Activated naive CD4-positive, alpha-beta T cell treated with anti-CD3 and anti-CD28 coated beads, Interleukin-2, amount 50 U/mL, for 16 hours (primary cell): Measurements from ENCODE around the gene TMPRSS9.
"Not testable (repeated sequence)": the region's sequence is repeated elsewhere in the genome, so short reads cannot be mapped to it uniquely, and the experiment has no call there.

Source experiments
- DNase-seq: peaks from one replicate; pipeline ENCODE4 v3.0.0-alpha.2; 2020

TMPRSS9 gene

GRCh38 chr19:2443116-2443784 lies 83.2 kb downstream of the TMPRSS9 start:
- no peak for DNase-seq

DNA sequence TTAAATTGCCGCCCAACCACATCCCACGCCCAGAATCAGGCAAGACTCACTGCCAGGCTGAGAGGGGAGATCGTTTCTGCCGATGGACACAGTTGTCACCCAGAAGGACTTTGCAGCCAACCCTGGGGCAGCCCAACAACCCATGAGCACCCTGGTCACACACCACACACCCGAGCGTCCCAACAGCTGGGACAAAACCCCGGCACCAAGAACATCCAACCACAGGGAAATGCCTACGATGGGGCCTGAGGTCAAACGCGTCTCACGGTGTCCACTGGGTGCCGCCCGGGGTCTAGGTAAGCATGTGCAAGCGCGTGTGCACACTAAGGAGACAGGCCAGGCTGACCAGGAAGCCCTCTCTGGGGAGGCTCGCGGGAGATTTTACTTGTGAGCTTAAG lies 83.7 kb downstream of the TMPRSS9 start:
- DNase-seq: no peak

GRCh38 chr19:2444251-2445002 lies 84.4 kb downstream of the TMPRSS9 start:
- DNase-seq: no peak

GRCh38 chr19:2446381-2446780 lies 86.3 kb downstream of the TMPRSS9 start:
- DNase-seq: no peak

DNA sequence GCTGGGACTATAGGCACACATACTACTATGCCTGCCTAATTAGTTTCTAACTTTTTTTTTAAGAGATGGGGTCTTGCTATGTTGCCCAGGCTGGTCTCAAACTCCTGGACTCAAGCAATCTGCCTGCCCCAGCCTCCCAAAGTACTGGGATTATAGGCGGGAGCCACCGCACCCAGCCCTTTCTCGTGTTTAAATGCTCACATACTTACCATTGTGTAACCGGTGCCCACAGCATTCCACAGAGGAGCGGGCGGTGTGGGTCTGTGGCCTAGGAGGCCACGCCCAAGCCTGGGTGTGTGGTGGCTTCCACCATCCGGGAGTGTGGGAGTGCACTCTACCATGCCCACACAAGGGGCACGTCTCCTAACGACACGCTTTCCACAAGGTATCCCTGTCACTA lies 89.0 kb downstream of the TMPRSS9 start:
- no peak for DNase-seq

GRCh38 chr19:2451138-2451537 lies 91.1 kb downstream of the TMPRSS9 start:
- no peak for DNase-seq

- DNase-seq: no peak
Observed at GRCh38 chr19:2451741-2452140, 91.7 kb downstream of the TMPRSS9 start.

DNA sequence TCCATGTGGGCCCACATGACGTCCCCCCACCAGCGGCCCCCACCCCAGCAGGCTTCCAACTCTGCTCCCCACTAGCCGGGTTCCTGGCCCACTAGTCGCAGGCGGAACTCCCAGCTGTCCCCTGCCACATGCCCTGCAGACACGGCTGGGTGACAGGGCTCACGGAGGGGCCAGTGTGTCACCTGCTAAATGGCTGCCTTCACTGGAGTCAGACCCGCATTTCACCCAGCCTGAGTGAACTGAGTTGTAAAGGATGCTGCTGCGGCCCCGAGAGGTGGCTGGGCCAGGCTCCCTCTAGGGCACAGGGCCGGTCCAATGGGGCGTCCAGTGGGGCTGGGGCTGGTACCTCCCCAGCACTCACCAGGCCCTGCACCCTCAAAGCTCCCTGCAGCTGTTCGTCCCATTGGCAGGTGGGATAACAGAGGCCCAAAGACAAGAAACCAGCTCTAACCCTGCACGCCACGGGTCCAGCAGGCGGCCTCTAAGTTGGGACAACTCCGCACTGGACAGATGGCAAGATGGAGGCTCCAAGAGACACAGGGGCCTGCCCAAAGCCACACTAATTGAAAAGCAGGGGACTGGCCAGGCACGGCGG lies 93.5 kb downstream of the TMPRSS9 start:
- no peak for DNase-seq

GRCh38 chr19:2454199-2454961 lies 94.3 kb downstream of the TMPRSS9 start:
- DNase-seq: no peak

- DNase-seq: no peak
Observed at GRCh38 chr19:2454962-2455850, 95.1 kb downstream of the TMPRSS9 start.

- peak; percentile 49 for DNase-seq
Observed at GRCh38 chr19:2455851-2456570, 95.9 kb downstream of the TMPRSS9 start.

DNA sequence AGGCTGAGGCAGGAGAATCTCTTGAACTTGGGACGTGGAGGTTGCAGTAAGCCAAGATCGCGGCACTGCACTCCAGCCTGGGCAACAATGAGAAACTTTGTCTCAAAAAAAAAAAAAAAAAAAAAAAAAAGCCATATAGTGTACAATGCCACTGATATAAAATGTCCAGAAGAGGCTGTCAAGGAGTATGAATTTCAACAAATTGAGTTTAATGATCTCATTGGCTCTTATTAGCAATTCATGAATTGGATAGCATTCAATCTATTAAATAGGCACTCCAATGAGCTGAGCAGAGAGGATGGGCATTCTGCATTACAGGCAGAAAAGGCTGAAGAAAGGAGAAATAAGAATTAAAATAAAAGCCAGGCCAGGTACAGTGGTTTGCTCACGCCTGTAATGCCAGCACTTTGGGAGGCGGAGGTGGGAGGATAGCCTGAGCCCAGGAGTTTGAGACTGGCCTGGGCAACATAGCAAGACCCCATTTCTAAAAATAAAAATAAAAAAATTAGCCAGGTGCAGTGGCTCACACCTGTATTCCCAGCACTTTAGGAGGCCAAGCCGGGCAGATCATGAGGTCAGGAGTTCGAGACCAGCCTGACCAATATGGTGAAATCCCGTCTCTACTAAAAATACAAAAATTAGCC lies 97.5 kb downstream of the TMPRSS9 start:
- no peak for DNase-seq

GRCh38 chr19:2458054-2458453 lies 98.0 kb downstream of the TMPRSS9 start:
- DNase-seq: no peak

- DNase-seq: not testable (repeated sequence)
Observed at GRCh38 chr19:2458776-2459175, 98.7 kb downstream of the TMPRSS9 start.

DNA sequence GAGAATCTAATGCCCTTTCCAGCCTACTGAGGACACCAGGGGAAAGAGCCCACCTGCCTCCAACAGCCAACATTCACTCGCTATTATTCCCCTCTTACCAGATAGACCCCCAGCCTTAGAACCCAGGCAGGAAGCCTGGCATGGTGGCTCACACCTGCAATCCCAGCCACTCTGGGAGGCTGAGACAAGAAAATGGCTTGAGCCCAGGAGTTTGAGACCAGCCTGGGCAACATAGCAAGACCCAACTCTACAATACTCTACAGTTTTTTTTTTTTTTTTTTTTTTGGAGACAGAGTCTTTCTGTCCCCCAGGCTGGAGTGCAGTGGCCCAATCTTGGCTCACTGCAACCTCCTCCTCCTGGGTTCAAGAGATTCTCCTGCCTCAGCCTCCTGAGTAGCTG lies 100.2 kb downstream of the TMPRSS9 start:
- no peak for DNase-seq

DNA sequence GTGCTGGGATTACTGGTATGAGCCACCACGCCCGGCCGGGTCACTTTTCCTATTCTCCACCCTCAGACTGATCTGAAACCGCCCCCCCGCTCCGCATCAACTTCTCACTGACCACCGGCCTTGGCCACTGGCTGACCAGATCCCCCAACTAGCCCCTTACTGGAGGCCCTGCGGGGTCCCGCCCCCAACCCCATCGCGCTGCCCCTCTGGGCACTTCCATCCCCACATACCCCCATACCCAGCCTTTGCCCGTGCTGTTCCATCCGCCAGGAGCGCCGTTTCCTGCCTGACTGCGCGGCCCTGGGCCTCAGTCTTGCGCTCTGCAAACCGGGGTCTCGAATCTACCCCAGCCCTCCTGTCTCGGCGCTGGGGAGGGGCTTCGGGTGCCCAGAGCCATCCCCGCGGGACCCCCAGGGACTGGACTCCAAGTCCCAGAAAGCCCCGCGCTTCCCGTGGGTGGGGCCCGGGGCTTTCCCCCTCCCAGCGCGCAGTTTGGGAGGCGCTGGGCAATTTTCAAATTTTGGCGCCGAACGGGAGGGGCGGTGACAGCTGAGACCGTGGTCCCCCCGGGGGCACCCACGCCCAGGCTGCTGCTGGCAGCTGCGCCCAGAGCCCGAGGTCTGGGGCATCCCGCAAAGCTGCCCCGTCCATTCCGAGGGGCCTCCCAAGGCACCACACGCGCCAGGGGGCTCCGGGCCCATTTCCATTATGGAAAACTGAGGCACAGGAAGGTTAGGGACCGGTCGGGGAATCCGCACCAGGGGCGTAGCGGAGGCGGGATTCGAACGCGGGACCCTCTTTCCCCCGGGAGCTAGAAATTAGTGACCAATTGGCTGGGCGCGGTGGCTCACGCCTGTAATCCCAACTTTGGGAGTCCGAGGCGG lies 101.9 kb downstream of the TMPRSS9 start:
- peak; percentile 73 for DNase-seq

- no peak for DNase-seq
Observed at GRCh38 chr19:2462635-2463421, 102.8 kb downstream of the TMPRSS9 start.

DNA sequence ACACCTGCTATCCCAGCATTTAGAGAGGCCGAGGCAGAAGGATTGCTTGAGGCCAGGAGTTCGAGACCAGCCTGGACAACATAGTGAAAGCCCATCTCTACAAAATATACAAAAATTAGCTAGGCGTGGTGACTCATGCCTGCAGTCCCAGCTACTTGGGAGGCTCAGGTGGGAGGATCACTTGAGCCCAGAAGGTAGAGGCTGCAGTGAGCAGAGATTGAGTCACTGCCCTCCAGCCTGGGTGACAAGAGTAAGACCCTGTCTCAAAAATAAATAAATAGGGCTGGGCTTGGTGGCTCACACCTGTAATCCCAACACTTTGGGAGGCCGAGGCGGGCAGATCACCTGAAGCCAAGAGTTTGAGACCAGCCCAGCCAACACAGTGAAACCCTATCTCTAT lies 103.6 kb downstream of the TMPRSS9 start:
- DNase-seq: not testable (repeated sequence)

DNA sequence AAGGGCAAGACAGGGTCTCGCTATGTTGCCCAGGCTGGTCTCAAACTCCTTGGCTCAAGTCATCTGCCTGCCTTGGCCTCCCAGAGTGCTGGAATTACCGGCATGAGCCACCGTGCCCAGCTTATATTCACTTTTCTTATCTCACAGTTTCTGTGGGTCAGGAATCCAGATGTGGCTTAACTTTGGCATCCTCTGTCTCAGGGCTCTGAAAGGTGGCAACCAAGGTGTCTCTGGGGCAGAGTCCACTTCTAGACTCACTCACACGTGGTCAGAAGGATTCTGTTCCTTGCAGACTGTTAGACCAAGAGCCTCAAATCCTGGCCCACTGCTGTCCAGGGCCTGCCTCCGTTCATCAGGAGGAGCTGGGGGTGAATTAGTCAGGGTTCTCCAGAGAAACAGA lies 104.3 kb downstream of the TMPRSS9 start:
- DNase-seq: no peak
